HG03439 (cell line): Measurements from ENCODE around the gene RXRA.
"Not testable (repeated sequence)": the region's sequence is repeated elsewhere in the genome, so short reads cannot be mapped to it uniquely, and the experiment has no call there.

Source experiments
- ATAC-seq: cut with Tn5 transposase; IDR thresholded peaks from one replicate; pipeline ENCODE4 v1.9.1; 2021; ENCODE audit warnings: mild to moderate bottlenecking, moderate library complexity; ENCODE audit not compliant: unreplicated experiment

The RXRA gene

DNA sequence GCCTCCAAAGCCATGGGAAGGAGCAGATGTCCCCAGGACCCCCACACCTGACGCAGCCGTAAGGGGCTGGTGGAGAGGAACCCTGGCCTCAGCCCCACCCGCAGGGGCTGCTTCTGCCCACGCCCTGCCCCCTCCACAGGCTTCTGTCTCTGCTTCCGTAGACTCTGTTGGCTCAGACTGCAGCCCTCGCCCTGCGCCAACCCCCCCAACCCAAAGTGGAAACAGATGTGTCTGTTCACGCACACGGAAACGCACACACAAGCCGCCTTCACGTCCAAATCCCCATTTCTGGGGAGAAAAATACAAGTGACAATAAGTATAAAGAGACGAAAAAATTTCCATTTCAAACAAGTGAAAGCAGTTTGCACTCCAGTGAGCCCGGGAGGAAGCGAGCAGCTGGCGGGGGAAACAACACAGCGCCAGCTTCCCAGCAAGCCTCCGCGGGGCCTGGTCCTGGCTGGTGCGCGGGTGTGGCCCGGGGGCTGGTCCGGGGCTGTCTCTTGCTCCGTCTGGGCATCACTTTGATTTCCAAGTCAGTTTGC is 32.6 kb upstream of the RXRA start:
- no peak for ATAC-seq

DNA sequence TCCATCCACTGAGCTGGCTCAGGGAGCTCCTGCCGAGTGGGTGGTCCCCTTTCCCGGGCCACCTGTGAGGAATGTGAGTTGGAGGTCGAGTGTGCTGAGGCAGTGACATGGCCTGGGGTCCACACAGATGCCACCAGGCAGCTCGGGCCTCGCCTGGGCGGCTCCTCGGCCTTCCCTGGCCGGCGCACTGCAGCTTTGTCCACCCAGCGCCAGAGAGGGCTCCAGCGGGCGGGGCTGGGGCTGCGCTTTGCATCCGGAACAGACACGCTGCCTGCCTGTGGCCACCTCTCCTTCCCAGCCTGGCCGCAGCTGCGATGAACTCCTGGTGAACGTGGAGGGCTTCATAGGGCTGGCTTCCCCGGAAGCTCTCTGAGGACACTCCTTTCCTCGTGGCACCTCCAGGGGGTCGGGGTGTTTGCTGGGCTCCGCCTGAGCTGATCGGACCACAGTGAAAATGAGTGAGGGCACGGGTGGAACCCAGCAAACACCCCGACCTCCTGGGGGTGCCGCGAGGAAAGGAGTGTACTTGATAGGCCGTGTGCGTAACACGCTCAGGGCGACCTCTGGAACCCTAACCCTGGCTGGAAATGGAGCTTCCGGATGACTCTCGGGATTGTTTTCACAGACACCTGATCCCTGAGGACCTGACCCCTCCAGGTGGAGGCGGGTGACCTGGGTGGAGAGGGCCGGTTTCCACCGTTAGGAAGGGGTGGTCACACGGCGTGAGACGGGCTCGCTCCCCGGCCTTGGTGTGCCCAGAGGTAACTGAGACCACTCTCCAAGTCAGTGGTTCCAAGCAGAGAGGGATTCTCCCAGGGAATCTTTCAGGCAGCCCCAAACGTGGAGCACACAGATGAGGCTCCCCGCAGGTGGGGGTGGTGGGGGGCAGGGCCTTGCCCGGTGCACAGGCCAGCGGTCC is 31.8 kb upstream of the RXRA start:
- ATAC-seq = no peak

DNA sequence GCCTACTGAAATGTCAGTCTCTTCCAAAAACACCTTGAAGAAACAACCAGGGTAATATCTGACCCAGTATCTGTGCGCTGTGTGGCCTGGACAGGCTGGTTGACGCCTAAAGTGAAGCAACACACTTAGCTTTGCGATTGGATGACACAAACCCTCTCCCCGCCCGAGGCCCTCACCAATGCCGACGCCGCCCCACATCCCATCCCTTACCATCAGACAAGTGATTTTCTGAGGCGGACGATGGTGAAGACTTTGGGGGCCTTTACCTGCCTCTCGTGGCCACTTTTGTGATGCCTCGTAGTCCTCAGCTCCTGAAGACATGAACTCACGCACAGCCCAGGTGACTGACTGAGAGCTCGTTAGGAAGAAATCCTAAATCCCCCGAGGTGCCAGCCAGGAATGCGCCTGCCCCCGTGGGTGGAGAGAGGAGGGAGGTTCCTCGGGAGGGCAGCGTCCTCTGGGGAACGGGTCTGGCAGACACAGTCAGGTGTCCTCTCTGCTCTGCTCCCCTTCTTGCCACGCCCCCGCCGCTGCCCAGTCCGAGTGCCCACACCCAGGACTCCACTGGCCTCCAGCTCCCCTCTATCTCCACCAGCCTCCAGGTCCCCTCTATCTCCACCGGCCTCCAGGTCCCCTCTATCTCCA is 31.0 kb upstream of the RXRA start:
- no peak for ATAC-seq

DNA sequence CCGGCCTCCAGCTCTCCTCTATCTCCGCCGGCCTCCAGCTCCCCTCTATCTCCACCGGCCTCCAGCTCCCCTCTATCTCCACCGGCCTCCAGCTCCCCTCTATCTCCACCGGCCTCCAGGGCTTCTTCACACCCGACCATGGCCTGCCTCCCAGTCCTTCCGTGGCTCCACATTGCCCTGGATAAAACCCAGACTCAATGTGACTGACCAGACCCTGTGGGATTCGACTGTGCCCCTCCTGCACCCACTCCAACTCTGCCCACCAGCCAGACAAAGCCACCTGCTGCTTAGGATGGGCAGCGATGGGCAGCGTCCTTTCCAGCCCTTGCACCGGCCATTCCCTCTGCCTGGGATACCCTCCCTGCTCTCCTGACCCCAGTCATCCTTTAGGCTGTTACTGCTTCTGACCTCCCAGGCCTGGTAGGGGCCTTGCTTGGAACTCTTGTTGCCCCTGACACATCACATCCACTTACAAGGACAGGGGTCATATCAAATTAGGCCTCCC is 30.5 kb upstream of the RXRA start:
- ATAC-seq = no peak

DNA sequence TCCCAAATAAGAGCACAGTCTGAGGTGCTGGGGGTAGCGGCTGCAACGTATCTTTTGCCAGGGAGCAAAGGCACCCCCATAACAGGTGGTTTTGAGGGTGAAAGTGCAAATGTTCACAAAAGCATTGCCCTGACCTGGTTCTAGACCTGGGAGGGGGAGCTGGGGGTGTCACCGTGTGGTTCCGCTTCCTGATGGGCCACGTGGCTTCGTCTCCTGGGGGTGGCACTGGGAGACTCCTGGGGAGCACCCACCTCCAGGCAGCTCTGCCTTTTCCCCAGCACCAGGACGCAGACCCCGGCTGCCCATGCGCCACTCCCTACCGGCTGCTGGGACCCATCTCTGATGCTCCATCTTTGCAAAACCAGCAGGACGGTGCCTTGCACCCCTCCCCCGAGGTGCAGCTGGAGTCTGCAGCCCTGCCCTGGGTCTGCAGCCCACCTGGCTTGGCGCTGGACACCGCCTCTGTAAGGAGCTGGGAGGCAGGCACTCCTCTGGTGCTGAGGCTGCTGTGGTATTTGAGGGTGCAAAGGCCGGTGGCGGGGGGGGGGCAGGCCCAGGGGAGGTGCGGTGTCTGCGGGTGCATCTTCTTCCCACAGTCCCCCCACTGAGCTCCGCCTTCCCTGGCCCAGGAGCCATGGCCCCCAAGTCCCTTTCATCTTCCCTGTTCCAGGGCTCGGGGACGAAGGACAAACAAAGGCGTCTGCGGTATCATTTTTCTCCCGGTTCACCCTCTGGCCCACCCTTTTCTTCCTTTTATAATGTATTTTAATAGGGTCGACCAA is 29.8 kb upstream of the RXRA start:
- no peak for ATAC-seq

DNA sequence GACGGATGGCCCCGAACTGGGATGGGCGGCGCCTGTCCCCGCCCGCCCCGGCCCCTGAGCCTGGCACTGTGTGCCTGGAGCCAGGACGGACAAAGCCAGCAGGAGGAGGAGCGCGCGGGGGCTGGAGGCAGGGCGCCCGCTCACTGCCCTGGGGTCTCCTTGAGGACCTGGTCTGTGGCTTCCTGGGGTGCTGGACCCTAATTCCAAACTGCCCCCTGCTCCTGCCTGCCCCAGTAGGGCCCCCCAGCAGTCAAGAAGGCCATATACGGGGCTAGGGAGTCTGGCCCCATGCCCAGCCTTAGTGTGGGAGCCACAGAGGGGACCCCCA is 29.2 kb upstream of the RXRA start:
- no peak for ATAC-seq

DNA sequence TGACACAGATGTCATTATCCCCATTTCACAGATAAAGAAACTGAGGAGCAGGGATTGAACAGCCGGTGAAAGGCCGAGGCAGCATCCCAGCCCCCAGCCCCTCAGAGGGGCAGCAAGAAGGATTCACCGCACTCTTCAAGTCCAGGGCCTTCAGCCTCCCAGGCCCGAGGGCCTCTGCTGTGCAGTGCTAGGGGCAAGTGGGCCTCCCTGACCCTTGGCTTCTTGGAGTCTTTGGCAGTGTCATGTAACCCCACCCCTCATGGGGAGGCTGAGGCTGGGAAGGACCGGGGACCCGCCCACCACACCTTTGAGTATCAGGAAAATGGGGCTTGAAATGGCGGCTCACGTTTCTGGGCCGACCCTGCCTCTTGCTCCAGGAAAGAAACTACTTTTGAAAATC is 28.7 kb upstream of the RXRA start:
- no peak for ATAC-seq

DNA sequence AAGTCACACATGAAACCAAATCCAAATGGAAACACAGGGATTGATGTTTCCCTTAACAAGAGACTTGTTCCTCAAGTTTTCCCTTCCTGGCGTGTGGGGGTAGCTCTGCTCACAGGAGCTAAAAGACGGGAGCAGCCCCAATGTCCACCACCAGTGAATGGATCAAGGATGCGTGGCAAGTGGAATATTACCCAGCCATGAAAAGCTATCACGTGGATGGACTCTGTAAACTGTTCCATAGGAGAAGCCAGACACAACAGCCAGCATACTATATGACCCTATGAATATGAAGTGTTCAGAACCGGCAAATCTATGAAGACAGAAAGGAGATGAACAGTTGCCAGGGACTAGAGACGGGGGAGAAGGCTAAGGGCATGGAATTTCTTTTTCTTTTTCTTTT is 28.3 kb upstream of the RXRA start:
- no peak for ATAC-seq

DNA sequence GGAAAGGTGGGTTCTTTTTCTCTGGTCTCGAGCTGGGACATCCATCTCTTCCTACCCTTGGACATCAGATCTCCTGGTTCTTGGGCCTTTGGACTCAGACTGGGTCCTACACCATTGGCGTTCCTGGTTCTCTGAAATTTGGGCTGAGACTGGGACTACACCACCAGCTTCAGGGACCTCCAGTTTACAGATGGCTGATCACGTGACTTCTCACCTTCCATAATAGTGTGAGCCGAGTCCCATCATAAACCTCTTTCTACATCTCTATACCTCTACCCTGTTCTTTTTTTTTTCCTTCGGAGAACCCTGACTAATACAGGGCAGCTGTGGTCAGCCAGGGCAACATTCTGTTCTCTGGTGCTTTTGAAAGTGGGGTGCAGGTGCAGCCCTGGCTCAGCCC is 27.2 kb upstream of the RXRA start:
- no peak for ATAC-seq

DNA sequence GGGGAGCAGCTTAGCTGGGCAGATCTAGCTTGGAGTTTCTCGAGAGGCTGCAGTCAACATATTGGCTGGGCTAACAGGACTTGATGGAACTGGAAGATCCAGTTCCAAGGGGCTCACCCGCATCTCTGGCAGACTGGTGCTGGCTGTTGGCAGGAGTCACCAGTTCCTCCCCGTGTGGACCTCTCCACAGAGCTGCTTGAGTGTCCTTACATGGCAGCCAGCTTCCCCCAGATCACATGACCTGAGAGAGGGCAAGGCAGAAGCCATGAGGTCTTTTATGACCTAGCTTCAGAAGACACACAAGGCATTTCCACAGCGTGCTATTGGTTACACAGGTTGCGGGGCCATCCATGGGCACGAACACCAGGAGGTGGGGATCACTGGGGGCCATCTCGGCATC is 26.4 kb upstream of the RXRA start:
- no peak for ATAC-seq

DNA sequence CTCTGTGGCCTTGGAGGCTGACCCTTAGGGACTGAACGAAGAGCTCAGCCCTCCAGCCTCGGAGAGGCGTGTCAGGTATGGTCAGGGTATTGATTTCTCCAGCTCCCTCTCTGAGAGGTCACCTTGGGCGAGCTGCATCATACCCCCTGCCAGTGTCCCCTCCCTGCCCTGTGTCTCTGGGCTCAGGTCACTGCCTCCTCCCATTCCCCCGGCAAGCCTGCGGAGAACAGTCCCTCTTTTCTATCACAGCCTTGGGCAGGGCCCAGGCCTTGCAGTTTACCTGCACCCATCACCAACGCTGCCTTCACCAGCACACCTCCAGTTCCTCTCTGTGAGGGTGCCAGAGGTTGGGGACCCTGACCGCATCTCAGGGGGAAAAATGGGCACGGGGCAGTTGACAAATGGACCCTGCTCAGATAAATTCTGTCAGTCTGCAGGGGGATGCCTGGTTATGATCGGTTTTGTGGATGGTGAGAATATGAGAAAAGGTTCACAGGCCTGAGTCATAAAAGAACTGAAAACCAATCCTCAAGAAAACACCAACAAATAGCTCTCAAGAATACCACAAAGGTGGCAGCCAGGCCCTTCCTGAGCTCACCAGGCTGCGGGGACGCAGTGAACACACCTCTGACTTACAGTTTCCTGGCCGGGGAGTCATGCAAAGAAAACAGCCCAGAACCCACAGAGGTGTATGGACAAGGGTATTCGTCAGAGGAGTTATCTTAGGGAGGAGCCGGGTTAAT is 24.7 kb upstream of the RXRA start:
- peak; percentile 59 for ATAC-seq

DNA sequence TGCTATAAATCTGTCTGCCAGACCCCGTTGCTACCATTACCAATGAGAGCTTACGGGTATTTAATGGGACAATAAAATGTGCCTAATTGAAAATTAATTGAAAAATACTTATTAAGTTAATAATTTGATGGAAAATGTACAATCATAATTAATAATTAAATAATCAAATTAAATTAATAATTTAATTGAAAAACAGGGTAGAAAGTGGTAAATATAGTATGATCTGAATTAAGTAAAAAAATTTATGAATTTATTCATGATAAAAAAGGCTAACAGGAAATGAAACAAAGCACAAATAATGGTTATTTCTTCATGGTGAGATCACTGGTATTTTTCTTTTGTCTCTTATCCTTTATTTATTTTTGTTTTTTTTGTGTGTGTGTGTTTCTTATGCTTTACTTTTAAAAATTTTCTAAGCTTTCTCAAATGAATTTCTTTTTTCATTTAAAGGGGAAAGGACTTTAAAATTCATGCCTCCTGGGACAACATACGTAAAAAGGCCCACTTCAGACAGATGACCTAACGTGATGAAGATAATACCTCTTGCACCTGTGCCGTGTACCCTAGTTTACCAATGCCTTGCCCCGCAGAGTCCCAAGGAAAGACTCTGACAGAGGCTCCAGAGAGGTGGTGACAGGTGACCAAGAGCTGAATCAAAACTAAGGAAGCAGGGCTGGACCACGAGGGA is 24.0 kb upstream of the RXRA start:
- ATAC-seq = no peak

DNA sequence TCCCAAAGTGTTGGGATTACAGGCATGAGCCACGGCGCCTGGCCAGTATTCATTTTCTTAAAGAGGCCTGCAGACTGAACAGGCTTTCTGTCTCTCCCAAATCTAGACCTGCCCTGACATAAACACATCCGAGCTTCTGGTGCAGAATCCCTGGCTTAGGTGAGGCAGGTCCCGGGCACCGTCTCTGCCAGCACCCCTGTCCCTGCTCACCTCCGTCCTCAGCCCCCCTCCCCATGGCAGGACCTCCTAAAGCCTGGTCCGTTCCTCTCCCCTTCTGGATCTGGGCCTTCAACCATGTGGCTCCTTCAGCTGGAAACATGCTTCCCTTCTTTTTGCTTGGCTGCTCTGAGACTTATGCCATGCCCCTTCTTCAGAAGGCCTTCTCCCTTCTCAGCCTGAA is 22.7 kb upstream of the RXRA start:
- no peak for ATAC-seq

DNA sequence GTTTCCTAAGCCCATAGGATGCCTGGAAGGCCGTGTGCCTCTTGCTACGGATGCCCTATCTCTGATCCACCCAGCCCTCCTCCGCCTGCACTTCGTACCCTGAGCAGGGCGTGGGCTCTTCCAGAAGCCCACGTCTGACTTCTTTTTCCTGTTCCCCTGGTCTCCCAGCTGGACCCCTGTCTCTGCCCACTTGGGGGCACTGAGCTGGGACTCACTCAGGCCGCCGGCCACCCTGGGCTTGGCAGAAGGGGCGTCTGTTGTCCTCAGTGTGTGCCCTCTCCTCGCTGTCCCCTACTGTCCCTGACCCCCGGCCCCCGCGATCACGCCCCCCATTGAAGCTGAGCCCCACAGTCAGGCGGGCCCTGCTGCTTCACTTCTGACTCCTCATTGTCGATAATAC is 22.0 kb upstream of the RXRA start:
- no peak for ATAC-seq

DNA sequence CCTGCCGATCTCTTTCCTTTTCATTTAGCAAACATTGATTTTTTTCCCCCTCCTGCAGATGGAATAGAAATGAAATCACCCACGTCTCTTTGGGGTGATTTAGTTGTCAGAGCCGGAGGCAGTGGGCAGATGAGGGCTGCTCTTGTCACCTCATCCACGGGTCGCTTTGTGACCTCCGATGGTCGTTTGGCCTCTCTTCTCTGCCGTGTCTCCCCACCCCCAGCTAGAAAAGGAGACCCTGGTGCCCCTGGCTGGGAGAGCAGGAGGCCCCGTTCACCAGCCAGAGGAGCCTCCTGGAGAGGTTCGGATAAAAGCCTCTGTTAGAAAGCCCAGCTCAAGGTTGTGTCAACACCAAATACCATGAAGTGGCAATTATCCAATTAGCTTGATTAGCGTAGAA is 21.6 kb upstream of the RXRA start:
- ATAC-seq = no peak

DNA sequence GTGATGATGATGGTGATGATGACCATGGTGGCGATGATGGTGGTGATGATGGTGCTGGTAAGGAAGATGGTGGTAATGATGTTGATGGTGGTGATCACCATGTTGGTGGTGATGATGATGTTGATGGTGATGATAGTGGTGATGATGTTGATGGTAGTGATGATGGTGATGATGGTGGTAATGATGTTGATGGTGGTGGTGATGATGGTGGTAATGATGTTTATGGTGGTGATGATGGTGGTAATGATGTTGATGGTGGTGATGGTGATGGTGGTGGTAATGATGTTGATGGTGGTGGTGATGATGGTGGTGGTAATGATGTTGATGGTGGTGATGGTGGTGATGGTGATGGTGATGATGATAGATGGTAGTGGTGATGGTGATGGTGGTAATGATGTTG is 20.7 kb upstream of the RXRA start:
- ATAC-seq = no peak

DNA sequence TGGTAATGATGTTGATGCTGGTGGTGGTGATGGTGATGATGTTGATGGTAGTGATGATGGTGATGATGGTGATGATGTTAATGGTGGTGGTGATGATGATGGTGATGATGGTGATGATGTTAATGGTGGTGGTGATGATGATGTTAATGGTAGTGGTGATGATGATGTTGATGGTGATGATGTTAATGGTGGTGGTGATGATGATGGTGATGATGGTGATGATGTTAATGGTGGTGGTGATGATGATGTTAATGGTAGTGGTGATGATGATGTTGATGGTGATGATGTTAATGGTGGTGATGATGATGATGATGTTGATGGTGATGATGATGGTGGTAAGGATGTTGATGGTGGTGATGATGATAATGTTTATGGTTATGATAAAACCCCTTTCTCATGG is 20.2 kb upstream of the RXRA start:
- not testable (repeated sequence) for ATAC-seq

DNA sequence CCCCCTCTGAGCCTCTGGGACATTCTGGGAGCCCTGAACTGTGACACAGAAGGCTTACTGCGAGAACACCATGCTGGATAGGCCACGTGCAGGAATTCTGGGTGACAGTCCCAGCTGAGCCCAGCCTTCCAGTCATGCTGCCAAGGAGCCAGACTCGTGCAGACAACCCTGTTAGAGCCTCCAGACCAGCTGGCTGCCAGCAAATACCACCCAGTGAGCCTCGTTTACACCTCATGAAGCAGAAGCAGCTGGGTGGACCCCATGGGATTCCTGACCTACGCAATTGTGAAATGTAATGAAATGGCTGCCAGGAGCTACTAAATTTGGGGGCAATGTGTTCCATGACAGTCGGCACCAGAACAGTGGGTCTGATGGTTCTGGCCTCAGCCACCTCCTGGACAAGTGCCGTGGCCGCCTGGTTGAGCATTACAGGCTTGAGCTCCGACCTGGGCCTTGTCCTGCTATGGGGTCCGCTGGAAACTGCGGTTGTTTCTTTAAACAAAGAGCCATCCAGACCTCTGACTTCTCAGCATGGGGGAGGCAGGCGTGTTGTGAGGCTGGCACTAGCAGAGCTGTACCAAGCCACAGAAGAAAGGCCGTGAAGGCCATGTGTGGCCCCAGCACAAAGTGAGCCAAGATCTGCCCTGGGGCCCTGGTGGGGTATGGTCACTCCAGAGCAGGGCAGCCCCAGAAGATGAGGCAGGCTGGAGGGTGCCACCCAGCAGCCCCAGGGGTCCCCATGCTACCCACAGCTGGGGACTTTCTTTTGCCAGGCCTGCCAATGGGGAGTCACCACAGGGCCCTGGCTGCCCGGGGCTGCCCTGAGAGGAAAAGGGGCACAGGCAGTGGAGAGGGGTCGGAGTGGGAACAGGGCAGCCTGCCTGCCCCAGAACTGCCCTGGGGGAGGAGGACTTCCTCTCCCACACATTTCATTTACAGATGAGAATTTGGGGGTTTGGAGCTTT is 19.3 kb upstream of the RXRA start:
- no peak for ATAC-seq
